Nucleus accumbens (tissue), 56 donors: Measurements from ENCODE around the gene ZNF586.
A peak's percentile ranks its signal among the peaks of the same experiment; 100 is the strongest.
"Not testable (repeated sequence)": the region's sequence is repeated elsewhere in the genome, so short reads cannot be mapped to it uniquely, and the experiment has no call there.

Experiments
- DNase-seq, 56 donors: peaks; one replicate each; lab custom pipeline; 2025; lab: John Stamatoyannopoulos, UW

Gene ZNF586

GRCh38 chr19:57789288-57789687 is 19.8 kb downstream of the ZNF586 start:
- DNase-seq: no peak

DNA sequence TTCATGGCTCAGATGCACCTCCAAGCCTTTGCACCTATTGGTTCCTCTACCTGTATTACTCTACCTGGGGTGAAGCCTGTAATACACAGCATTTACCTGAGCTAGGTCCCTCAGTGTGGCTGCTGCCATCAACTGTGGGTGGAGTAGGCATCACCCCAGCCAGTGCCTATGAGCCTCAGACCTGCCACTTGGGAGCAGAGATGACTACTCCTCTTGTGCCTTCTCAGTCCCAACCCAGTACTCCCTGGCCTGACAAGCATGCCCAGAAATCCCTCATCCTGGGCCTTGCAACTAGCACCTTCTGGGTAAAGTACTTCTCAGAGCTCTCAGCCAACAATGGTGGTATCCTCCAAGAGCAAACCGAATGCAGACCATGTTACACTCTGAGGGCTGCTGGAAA is 27.1 kb downstream of the ZNF586 start:
- not testable (repeated sequence) for DNase-seq

DNA sequence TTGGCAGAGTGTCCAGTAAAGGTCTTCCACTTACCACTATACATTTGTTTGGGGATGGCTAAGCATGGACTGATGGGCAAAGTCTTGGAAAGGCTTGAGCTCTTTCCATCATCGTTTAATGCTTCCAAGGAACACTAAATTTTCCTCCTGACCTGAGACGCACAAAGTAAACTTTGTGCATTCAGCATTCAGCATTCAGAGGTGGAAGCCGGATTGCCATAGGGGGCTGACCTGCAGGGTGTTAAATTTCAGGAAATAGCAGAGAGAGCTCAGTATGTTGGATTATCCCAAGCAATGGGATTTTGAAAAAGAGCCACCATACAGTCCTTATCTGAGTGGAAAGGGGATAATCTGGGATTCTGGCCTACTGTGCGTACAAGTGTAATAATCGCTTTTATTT is 31.2 kb downstream of the ZNF586 start:
- DNase-seq: no peak

DNA sequence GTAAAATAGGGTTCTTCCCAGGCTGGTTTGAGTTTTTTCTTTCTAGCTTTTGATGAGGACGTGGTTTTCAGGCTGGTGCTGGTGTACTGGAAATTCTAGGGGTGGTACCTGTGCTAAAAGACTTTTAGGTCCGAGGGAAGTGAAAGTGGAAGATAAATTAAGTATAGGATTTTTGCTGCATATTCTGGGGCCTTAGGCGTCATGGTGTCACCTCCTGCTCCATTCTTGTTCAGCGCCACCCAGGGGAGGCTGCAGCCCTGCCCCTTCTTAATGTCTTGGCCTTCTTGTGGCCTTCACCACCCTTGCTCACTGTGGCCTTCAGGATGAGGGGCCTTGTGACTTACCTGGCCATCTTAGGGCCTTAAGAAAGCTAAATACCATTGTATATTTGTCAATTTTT is 32.8 kb downstream of the ZNF586 start:
- DNase-seq: no peak

- DNase-seq: no peak
Observed at GRCh38 chr19:57803265-57803593, 33.8 kb downstream of the ZNF586 start.

- peak in 10 of 56 donors; percentile 2 to 16 (median 5) for DNase-seq
Observed at GRCh38 chr19:57803594-57804325, 34.3 kb downstream of the ZNF586 start.

DNA sequence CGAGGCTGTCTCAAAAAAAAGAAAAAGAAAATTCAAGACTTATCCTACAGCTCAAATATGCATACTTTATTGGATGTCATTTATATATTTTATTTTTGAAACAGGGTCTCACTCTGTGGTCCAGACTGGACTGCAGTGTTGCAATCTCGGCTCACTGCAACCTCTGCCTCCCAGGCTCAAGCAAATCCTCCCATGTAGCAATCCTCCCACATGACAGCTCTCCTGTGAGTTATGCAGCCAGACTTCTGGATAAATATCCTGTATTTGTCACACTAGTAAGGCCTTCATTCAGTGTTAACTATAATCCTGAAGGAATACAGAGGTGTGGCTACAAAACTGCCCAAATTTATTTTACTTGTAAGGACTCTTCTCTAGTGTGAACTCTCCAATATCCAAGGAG is 38.1 kb downstream of the ZNF586 start:
- DNase-seq: no peak

- DNase-seq: not testable (repeated sequence)
Observed at GRCh38 chr19:57810410-57811295, 41.2 kb downstream of the ZNF586 start.

GRCh38 chr19:57812226-57812625 is 42.8 kb downstream of the ZNF586 start:
- no peak for DNase-seq

GRCh38 chr19:57812975-57813820 is 43.7 kb downstream of the ZNF586 start:
- not testable (repeated sequence) for DNase-seq

GRCh38 chr19:57813919-57814504 is 44.5 kb downstream of the ZNF586 start:
- DNase-seq: no peak

DNA sequence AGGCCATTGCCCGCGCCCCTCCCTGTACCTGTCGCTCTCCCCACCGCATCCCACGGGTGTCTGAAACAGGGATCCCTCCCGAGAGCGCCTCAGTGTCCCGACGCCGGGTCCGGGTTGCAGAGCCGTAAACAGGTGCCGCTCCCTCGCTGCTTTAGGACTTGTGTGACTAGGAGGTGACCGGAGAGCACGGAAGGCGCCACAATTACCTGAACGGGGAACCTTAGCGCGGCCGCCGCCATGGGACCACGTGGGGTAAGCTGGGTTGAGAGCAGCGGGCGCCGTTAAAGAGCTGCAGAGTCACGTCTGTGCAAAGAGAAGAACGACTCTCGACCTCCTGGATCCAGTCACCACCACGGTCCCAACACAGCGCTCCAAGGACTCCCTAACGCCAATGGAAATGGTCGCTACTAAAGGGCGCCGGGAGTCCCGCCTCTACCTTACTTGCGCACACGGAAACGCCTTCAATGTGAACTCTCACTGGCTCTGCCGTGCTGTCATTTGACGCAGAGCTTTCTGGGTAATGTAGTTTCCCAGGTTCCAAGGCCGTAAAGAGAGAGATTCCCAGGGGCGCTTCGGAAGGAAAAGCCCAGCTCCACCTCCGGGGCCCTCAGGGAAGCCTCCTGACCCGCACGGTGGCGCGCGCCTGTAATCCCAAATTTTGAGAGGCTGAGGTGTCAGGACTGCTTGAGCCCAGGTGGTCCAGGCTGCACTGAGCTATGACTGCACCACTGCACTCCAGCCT is 45.2 kb downstream of the ZNF586 start, which contains the start of gene ZNF552:
Gene ZNF552, minus strand, starts transcription at position 409 of the 742 bp plus-strand sequence. Its CDS starts 170 bp downstream, at position 239.
- DNase-seq: peak in 55 of 56 donors; percentile 14 to 94 (median 79)

DNA sequence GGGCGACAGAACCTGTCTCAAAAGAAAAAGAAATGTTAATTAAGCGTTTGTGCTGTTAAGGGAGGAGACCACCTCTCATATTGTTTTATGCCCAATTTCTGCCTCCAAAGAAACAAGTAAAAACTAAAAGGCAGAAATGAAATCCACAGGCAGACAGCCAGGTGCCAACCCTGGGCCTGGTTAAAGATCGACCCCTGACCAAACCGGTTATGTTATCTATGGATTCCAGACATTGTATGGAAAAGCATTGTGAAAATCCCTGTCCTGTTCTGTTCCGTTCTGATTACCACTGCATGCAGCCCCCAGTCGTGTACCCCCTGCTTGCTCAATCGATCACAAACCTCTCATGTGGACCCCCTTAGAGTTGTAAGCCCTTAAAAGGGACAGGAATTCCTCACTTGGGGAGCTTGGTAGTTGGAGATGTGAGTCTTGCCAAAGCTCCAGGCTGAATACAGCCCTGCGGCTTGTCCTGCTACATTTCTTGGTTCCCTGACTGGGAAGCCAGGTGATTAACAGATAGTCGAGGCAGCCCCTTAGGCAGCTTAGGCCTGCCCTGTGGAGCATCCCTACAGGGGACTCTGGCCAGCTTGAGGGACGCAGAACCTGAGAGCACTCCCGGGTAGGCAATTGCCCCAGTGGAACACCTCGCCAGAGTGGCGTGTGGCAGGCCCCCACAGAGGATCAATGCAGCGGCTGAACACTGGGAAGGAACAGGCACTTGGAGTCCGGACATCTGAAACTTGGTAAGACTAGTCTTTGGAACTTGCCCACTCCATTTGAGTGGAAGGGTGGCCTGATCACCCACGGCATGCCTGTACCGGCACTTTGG is 46.0 kb downstream of the ZNF586 start:
- DNase-seq: no peak

GRCh38 chr19:57816652-57817051 is 47.2 kb downstream of the ZNF586 start:
- DNase-seq: no peak

DNA sequence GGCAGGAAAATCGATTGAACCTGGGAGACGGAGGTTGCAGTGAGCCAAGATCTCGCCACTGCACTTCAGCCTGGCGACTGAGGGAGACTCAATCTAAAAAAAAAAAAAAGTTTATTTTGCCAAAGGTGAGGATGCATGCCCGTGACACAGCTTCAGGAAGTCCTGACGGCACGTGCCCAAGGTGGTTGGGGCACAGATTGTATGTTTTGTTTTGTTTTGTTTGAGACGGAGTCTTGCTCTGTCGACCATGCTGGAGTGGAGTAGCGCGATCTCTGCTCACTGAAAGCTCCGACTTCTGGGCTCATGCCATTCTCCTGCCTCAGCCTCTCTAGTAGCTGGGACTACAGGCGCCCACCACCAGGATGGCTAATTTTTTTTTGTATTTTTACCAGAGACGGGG is 48.5 kb downstream of the ZNF586 start:
- DNase-seq: no peak

GRCh38 chr19:57818378-57818777 is 48.9 kb downstream of the ZNF586 start:
- no peak for DNase-seq

GRCh38 chr19:57819475-57820148 is 50.1 kb downstream of the ZNF586 start:
- DNase-seq: peak in 55 of 56 donors; percentile 18 to 93 (median 74)

DNA sequence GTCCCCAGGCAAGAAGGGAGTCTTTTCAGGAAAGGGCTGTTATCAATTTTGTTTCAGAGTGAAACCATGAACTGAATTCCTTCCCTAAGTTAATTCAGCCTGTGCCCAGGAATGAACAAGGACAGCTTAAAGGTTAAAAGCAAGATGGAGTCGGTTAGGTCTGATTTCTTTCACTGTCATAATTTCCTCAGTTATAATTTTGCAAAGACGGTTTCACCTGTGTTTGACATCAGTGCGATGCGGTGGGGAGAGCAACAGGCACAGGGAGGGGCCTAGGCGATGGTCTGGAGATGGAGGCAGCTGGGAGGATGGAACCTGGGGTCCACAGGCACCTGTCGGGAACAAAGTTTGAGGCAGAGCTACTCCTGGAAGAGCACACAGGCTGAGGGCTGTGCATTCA is 51.1 kb downstream of the ZNF586 start:
- no peak for DNase-seq
